ENCODE data around the gene CFAP43.

GRCh38 chr10:104233817-104234216, 1.7 kb upstream of the CFAP43 start:
- TF ChIP-seq CTCF (IDR thresholded peaks at IDR 0.05) (no peak), EZH2 (IDR thresholded peaks at IDR 0.05; ENCODE audit: borderline replicate concordance, insufficient read depth, low read depth, low read length, poor library complexity, severe bottlenecking) (no peak)
